NCI-H187 (cell line): ENCODE data around the gene RSL1D1.
"Not testable (repeated sequence)": the region's sequence is repeated elsewhere in the genome, so short reads cannot be mapped to it uniquely, and the experiment has no call there.

Experiments used
- DNase-seq, 2 experiments: peaks; one replicate each; lab custom pipeline; 2025; lab: John Stamatoyannopoulos, UW

Gene RSL1D1

GRCh38 chr16:11843861-11844260, 7.5 kb downstream of the RSL1D1 start:
- DNase-seq, result no peak

DNA sequence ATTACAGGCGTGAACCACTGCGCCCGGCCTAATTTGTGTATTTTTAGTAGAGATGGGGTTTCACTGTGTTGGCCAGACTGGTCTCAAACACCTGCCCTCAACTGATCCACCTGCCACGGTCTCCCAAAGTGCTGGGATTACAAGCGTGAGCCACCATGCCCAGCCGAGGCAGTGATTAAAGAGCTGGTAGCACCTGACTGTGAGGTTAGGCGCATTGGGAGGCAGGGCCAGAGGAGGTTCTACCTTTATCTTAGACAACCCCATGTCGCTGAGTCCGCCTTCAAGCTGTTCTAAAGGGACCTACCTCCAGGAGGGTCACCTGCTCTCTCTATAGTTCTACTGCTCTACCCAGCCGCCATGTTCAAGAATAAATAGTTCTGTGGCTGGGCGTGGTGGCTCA, 8.1 kb downstream of the RSL1D1 start:
- no peak for DNase-seq

GRCh38 chr16:11841026-11841425, 10.3 kb downstream of the RSL1D1 start:
- DNase-seq, result no peak

- no peak for DNase-seq
These were observed 14.6 kb downstream of the RSL1D1 start for GRCh38 chr16:11836650-11837244.

DNA sequence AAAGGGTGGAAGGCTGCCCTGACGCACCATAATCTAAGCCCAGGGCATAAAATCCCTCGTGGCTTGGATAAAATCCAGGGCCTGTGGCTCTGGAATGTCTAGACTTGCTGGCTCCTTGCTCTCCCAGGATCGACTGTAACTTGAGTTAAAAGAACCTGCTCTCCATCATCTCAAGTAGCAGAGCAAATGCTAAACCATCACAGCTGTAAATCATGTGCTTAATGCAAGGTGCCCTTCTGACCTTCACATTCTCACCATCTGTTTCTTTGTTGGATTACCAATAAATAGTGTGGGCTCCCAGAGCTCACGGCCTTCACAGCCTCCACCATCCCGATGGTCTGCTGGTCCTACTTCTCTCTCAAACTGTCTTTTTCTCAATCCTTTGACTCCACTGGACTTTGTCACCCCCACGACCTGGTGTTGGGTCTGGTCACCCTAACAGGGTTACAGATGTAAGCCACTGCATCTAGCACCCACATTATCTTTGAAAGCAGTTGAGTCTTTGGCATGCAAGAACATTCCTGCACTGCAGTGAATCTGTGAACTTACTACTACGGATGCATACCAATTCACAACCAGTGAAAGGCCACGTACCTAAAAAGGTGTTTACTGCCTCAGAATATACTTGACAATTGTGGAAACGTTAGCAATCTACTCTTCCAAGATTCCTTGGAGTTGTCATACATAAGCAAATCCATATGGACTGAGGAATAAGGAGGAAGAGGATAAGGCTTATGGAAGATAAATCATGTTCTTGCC, 15.3 kb downstream of the RSL1D1 start:
- DNase-seq, result no peak

GRCh38 chr16:11835309-11835708, 16.0 kb downstream of the RSL1D1 start:
- DNase-seq, result no peak

DNA sequence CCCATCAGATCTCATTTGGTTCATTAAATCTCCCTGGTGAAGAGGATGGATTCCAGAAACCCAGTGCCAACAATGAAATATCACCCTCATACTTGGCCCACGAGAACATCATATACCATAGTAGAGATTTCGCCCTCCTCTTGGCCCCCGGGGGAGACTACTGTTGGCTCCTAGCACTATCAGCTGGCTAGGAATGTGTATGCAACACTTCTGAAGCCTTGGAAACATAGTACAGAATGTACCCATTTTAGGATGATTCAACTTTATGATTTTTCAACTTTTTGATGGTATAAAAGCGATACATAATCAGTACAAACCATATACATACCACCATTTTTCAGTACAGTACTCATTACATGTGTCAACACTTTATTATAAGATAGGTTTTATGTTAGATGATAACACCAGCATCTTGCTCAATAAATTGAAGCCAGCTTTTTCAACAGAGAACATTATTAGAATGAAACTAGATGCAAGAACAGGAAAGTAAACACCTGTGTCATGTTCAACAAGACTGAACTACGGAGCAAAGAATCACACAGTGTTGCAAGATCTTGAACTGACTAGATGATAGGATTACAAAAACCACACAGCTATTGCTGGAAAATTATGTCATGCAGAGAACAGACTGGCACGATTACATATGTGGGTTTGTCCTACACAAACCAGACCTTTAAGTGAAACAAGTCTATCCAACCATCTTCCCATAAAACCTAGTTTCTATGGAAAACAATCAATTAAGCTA, 17.2 kb downstream of the RSL1D1 start:
- DNase-seq, result no peak

DNA sequence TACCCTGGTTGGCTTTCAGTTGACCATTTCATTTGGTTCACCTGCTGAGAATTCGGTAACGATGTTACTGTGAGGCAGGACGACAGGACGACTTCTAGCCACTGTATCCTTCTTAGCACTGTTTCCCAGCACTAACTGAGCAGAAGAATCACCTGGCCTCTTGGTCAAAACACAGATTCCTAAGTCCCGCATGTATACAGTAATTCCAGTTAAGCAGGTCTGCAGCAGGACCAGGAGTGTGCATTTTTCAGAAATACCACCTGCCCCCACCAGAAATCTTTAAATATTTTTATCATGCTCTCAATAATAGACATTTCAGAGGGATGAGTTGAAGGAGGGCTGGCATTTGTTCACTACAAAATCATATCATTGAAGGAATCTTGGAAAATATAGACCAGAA, 22.6 kb downstream of the RSL1D1 start:
- no peak for DNase-seq

DNA sequence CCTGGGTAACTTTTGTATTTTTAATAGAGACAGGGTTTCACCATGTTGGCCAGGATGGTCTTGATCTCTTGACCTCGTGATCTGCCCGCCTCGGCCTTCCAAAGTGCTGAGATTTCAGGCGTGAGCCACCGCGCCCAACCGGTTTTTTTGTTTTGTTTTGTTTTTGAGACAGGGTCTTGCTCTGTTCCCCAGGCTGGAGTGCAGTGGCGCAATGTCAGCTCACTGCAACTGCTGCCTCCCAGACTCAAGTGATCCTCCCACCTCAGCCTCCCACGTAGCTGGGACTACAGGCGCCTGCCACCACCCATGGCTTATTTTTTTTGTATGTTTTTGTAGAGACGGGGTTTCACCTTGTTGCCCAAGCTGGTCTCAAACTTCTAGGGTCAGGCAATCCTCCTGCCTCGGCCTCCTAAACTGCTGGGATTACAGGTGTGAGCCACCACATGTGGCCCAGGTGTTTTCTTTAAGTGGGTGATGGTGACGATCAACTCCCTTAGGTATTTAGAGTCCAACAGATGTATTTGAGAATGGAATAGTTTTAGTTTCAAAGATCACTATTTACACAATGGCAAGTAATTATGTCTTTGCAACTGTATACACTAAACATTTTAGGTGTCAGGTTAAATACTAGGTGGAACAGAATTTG, 25.7 kb downstream of the RSL1D1 start:
- not testable (repeated sequence) for DNase-seq

DNA sequence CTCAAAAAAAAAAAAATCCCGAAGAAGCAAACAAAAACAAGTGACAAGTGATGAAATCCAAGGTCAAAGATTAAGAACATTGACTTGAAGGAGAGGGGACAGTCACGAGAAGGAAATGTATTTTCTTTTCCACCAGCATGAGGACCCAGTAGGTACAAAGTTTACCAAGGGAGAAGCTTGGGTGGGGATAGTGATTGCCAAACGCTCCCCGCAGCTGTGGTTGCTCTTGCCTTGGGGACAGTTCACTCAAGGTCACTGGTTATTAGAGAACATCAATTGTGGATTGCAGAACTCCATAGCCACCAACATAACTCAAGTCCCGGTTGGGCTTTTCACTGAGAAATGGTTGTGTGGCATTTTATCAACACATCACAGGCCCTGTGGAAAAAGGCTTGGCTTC, 27.0 kb downstream of the RSL1D1 start:
- DNase-seq, result no peak

GRCh38 chr16:11823645-11824044, 27.7 kb downstream of the RSL1D1 start:
- DNase-seq, result not testable (repeated sequence)

GRCh38 chr16:11819798-11820197, 31.5 kb downstream of the RSL1D1 start:
- no peak for DNase-seq

DNA sequence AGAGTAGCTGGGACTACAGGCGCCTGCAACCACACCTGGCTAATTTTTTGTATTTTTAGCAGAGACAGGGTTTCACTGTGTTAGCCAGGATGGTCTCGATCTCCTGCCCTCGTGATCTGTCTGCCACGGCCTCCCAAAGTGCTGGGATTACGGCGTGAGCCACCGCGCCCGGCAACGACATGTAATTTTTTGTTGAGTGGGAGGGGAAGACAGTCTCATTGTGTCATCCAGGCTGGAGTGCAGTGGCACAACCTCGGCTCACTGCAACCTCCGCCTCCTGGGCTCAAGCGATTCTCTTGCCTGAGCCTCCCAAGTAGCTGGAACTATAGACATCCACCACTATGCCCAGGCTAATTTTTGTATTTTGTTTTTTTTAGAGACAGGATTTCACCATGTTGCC, 32.4 kb downstream of the RSL1D1 start:
- DNase-seq, result not testable (repeated sequence)

GRCh38 chr16:11816123-11816522, 35.2 kb downstream of the RSL1D1 start:
- no peak for DNase-seq

GRCh38 chr16:11814800-11815199, 36.5 kb downstream of the RSL1D1 start:
- DNase-seq, result not testable (repeated sequence)

- no peak for DNase-seq
These were observed 44.6 kb downstream of the RSL1D1 start for GRCh38 chr16:11806721-11807120.

- no peak for DNase-seq
These were observed 45.8 kb downstream of the RSL1D1 start for GRCh38 chr16:11805556-11805955.

GRCh38 chr16:11801481-11802021, 49.8 kb downstream of the RSL1D1 start:
- no peak for DNase-seq

- no peak for DNase-seq
These were observed 51.0 kb downstream of the RSL1D1 start for GRCh38 chr16:11800382-11800718.

DNA sequence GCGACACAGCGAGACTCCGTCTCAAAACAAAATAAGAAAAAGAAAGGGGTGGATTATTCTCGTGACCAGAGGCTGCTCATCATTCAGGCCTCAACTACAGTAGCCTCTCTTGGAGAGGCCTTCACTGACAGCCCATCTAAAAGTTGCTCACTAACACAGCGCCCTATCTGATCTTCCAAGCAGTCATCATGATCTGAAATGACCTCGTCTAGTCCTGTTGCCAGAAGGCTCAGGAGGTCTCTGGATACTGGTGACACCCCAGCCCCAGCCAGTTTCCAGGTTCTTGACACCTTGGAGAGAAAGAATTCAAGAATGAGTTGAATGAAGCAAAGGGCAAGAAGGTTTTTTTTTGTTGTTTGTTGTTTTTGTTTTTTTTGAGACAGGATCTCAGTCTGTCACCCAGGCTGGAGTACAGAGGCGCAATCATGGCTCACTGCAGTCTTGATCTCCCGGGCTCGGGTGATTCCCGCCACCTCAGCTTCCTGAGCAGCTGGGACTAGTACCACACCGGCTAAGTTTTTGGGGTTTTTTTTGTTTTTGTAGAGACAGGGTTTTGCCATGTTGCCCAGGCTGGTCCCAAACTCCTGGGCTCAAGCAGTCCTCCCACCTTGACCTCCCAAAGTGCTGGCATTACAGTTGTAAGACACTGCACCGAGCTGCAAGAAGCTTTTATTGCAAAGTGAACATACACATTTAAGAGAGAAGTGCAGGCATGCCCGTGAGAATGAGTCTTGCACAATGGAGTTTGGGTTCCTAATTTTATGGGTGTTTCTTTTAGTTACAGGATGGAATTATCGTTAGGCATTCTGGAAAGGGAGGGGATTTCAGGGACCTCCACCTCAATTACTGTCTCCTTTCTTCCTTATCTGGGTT, 51.6 kb downstream of the RSL1D1 start:
- no peak for DNase-seq

DNA sequence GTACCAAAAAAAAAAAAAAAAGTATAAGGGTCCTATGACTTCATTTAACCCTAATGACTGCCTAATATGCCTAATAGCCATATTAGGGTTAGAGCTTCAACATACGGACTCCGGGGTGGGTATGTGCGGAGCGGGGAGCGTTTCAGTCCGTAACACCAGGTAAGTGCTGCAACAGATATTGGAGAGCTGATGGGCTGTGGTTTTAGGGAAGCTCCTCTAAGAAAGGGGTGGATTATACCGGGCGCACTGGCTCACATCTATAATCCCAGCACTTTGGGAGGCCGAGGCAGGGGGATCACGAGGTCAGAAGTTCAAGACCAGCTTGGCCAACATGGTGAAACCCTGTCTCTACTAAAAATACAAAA, 52.3 kb downstream of the RSL1D1 start:
- DNase-seq, result no peak

- no peak for DNase-seq
These were observed 53.4 kb downstream of the RSL1D1 start for GRCh38 chr16:11797957-11798299.
